Glomerular visceral epithelial cell (primary cell): Measurements from ENCODE around the gene HAUS1.
"Not testable (repeated sequence)": the region's sequence is repeated elsewhere in the genome, so short reads cannot be mapped to it uniquely, and the experiment has no call there.

ENCODE experiments used
- DNase-seq: peaks from one replicate; pipeline ENCODE4 v3.0.0-alpha.2; 2016; ENCODE audit errors: extremely low spot score

The HAUS1 gene

DNA sequence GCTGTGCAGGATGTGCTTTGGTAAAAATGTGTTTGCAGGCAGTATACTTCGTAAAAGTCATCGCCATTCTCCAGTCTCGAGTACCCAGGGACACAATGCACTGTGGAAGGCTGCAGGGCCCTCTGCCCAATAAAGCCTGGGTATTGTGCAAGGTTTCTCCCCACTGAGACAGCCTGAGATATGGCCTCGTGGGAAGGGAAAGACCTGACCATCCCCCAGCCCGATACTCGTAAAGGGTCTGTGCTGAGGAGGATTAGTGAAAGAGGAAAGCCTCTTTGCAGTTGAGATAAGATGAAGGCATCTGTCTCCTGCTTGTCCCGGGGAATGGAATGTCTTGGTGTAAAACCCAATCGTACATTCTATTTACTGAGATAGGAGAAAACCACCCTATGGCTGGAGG is 15.7 kb upstream of the HAUS1 start:
- not testable (repeated sequence) for DNase-seq

DNA sequence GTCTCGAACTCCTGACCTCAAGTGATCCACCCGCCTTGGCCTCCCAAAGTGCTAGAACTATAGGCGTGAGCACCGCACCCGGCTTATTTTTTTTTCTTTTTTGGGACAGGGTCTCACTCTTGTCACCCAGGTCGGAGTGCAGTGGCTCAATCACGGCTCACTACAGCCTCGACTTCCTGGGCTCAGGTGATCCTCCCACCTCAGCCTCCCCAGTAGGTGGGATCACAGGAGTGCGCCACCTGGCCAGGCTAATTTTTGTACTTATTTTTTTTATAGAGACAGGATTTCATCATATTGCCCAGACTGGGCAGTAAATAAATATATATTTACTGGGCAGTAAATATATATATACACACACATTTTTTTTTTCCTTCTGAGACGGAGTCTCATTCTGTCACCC is 8.7 kb upstream of the HAUS1 start:
- DNase-seq = no peak

- peak; percentile 43 for DNase-seq
Observed at GRCh38 chr18:46096651-46097300, 7.4 kb upstream of the HAUS1 start.

DNA sequence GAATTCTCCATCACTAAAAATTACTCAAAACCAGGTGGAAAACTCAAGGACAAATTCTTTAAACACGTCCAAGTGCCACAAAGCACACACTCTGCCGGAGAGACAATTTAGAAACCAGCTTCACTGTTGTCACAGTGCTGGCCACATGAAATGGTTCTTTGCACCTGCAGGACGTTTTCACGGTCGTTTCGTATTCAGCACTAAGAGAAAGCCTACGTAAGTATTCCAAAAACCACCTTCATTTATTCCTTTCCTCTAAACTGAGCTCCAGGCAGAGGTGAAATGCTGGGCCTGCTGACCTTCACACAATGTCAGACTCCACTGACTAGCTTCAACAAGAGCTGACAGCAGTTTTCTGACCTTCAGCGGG is 6.8 kb upstream of the HAUS1 start:
- no peak for DNase-seq

DNA sequence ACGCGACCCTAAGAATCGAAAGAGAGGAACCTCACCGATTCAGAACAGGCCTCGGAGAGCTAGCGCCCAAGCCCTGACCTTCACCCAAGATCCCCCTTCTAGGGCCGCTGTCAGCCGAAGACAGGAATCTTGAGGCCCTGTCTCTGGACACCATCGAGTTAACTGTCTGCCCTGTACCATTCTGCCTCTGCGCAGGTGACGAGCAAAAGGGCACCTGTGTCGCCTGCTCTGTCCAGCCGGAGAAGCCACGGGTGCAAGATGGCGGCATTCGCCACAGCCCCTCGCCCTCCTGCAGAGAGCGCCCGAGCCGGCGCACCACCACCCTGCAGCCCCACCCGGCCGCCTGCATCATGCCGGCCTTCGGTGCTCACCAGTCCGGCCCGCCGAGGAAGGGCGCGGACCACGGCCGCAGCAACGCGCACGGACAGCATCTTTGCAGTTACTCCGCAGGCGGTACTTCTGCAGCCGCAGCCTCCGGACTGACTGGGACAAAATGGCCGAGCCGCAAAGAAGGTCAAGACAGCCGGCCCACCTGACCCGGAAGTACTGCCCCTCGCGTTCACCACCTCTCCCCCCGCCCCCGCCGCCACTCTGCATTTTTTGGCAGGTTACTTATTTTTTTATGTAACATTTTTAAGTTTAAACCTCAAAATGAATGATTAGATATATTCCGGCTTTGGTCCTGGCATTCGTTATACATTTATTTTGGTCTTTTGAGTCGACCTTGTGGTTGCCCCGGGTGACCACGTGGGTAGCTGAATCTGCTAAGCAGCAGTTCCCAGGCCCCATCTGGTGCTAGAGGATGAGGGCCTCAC is 6.2 kb upstream of the HAUS1 start, which contains the start of gene ATP5F1A:
Gene ATP5F1A, minus strand, starts transcription at position 496 of the 815 bp plus-strand sequence. Its CDS starts 65 bp downstream, at position 431.
- peak; percentile 81 for DNase-seq

GRCh38 chr18:46098616-46098933 is 5.6 kb upstream of the HAUS1 start:
- no peak for DNase-seq

GRCh38 chr18:46099463-46099862 is 4.7 kb upstream of the HAUS1 start:
- DNase-seq = no peak

GRCh38 chr18:46109386-46109785 is 5.2 kb downstream of the HAUS1 start:
- DNase-seq = no peak

GRCh38 chr18:46110406-46110805 is 6.2 kb downstream of the HAUS1 start:
- no peak for DNase-seq

- DNase-seq = no peak
Observed at GRCh38 chr18:46113751-46114150, 9.6 kb downstream of the HAUS1 start.

DNA sequence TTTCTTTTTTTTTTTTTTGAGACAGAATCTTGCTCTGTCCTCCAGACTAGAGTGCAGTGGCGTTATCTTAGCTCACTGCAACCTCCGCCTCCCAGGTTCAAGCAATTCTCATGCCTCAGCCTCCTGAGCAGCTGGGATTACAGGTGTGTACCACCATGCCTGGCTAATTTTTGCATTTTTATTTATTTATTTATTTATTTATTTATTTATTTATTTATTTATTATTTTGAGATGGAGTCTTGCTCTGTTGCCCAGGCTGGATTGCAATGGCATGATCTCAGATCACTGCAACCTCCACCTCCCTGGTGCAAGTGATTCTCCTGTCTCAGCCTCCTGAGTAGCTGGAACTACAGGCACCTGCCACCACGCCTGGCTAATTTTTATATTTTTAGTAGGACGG is 22.4 kb downstream of the HAUS1 start:
- not testable (repeated sequence) for DNase-seq

DNA sequence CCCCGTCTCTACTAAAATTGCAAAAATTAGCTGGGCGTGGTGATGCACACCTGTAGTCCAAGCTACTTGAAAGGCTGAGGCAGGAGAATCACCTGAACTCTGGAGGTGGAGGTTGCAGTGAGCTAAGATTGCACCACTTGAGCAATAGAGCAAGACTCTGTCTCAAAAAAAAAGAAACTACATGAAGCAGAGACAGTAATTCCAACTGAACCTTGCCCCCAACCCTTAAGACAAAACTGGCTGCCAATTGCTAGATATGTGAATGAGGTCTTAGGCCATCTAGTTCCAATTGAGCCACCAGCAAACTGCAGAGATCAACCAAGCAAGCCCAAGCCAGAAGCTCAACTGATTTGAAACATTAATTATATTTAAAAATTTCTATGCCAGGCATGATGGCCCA is 25.9 kb downstream of the HAUS1 start:
- no peak for DNase-seq

GRCh38 chr18:46130549-46130948 is 26.4 kb downstream of the HAUS1 start:
- not testable (repeated sequence) for DNase-seq

DNA sequence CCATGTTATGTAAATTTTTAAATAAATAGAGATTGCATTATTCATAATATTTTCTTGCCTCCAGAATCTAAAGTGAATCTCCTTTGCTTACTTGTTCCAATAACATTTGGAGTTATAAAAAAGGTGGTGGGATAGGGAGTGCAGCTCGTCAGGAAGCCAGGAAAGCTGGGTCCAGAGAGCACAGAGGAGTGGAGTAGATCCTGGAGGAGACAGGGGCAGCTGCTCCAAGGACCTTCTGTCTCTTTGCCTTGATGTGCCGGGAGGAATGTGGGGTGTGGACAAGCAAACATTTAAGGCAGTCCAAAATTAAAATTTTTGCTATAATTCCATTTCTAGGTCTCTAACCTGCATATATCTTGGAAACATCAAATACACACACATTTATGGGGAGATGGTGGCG is 29.3 kb downstream of the HAUS1 start:
- DNase-seq = no peak

DNA sequence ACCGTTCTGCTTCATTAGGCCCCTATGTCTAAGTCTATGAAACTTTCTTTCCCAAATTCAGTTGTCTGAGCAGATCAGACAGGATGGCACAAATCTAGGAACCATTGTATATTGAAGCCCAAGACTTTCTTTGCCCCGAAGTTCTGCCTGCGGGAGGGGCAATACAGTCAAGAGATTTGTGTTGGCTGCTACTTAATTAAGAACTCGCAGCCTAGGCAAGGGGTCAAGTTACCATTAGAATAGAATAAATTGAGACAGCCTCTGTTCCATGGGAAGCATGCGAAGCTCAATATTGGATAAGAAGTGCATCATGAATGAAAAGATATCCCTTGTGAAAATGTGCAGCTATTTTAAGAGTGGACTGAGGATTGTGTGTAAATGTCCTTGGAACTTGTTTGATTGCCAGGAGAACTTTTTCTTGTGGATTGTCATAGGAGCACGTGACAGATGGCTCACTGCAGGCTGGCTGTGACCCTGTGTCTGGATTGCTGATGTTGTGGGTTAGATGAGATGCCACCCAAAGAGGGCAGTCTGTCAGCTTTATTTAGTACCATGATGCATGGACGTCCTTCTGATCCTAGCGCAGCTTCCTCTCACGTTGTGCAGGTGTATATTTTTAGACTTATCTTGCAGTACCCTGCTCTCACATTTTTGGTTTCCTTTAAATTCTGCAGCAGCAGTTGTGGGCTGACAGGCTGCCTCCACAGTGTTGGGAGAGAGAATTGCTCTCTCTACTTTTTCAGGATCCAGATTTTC is 30.9 kb downstream of the HAUS1 start:
- no peak for DNase-seq

- DNase-seq = no peak
Observed at GRCh38 chr18:46140173-46140572, 36.0 kb downstream of the HAUS1 start.

DNA sequence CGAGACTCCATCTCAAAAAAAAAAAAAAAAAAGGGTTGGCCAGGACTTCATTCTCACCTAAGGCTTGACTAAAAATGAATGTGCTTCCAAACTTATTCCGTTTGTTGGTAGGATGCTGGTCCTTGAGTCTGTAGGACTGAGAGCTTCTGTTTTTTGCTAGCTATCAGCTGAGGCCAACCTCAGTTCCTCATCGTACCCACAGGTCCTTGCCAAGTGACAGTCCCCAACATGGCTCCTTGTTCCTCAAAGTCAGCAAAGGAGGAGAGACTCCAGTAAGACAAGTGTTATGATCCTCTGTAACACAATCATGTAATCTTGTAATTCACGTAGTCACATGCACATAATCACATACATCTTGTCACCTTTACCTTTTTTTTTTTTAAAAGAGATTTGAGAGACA is 37.0 kb downstream of the HAUS1 start:
- DNase-seq = no peak

DNA sequence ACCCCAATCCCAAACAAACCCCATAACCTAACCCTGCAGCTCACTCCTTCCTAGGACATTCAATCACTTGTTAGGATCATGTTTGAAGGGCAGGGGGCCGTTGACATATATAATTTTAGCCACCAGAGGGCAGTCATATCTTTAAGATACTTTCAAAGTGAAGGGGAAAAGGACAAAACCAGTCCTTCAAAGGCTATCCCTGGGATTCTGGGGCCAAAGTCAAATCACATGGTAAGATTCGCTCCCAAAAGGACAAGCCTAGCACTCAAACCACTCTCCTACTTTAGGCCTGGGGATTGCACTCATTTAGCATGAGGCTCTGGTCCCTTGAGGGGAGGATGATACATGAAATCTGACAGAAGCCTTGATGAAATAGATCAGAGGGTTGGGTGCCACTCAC is 44.6 kb downstream of the HAUS1 start:
- DNase-seq = peak; percentile 72

- peak; percentile 90 for DNase-seq
Observed at GRCh38 chr18:46152436-46152807, 48.2 kb downstream of the HAUS1 start.

GRCh38 chr18:46152808-46153617 is 48.8 kb downstream of the HAUS1 start:
- peak; percentile 76 for DNase-seq

DNA sequence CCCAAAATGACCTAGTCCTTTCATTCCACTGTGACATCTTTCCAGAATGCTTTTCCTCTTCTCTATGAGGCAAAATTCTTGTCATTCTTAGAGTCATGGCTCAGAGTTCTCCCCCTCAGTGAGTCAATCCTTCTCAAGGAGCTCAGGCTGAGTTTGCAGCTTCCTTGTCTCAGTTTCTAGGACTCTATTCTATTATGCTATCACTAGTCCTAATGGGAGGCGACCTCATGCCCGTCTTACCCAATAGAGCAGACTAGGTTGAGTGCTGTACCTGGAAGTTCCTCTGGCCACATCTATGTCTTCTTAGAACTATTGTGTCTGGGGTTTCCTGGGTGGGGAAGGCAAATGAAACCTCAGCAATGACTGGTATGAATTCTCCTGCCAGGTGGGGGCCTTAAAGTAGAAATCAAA is 51.5 kb downstream of the HAUS1 start:
- DNase-seq = peak; percentile 84
